ENCODE measurements around the gene STPG3. TPM values are rescaled to one million over a fixed set of nuclear protein-coding genes. Genes with fewer than 3 reads are reported as not detected.
A peak's percentile ranks its signal among the peaks of the same experiment; 100 is the strongest.

Gene STPG3
- total and polyA plus RNA-seq, 2 of the 13 experiments (the other 11 are each of a cell fraction or from before 2014, with no cell fraction given) = not detected

DNA sequence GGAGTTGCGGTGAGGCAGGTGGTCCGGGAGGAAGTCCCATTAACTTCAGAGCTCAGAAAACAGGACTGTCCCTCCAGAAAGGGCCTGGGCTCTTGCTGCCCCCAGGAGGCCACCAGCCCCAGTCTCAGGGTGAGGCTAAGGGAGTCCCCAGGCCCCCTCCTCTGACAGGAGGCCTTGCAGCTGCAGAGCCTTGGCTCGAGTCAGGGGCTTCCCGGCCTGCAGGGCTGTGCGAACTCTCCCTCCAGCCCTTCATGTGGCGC lies 3.2 kb upstream of the STPG3 start:
- in situ Hi-C loops (cut with HindIII; ENCODE audit: extremely low pct_ligation_motif_present, low pct_unique_long_range_greater_than_20kb) = no loop called here
- CTCF ChIA-PET (ENCODE audit: low intra/inter-chr PET ratio, low total read pairs) = interaction anchor here (1.1 kb wide), 1 partner anchor 12 kb away, joined by 3 read pairs; no protein-coding TSS in a partner anchor

More for the DNA sequence above, 3.2 kb upstream of the STPG3 start:
- DNase-seq (ENCODE audit: low spot score) = no peak
- 49% methylated on average over 5 of the region's 6 CpGs for WGBS (ENCODE audit: low lambda C conversion rate)
- peaks cover 11% of the 10 kb centered on the region for H3K79me2 ChIP-seq (ENCODE audit: insufficient read depth, low read length)
- H3K9ac ChIP-seq (ENCODE audit: insufficient read depth, low read depth, low read length) = peak overlapping the region; percentile 7; the same call in 1 of the 2 replicates
- no peak overlapping the region for H2AFZ ChIP-seq (ENCODE audit: low read length)
- no TSS peak for BruUV-seq (replicated peaks)
- no peak overlapping the region for H3K27ac ChIP-seq (ENCODE audit: extremely low read length, insufficient read depth, low read length)
- H3K9me3 ChIP-seq (ENCODE audit: low read length) = no peaks in the 10 kb centered on the region
- intact Hi-C loops (cut with micrococcal nuclease; ENCODE audit: unreplicated experiment) = no loop called here
- H3K36me3 ChIP-seq (replicated peaks in 1 of 2; ENCODE audit: control insufficient read depth in 1 of 2, insufficient read depth in 2 of 2, low read length in 2 of 2) = peaks cover 2 to 8% of the 10 kb centered on the region in 2 experiments; a peak in 3 of 5 replicates
- peak overlapping the region; percentile 87 for H3K4me2 ChIP-seq (ENCODE audit: low read depth, low read length)
- POLR2A ChIA-PET = interaction anchor here (0.5 to 1.3 kb wide), 4 partner anchors 29 to 96 kb away, joined by 3 to 8 read pairs (median 4); partner anchors contain the start of genes TOR4A and TPRN
- peak overlapping the region in 2 of 3 experiments; percentile 7 to 64; a peak in 2 of 6 replicates for H3K4me3 ChIP-seq (replicated peaks in 1 of 3; ENCODE audit: insufficient read depth in 1 of 3, low read depth in 2 of 3, low read length in 3 of 3)
- peaks cover 14% of the 10 kb centered on the region for H4K20me1 ChIP-seq (ENCODE audit: insufficient read depth, low read length)
- peak; percentile 10; the same call in 1 of the 2 replicates for TF ChIP-seq SAP130 (CRISPR knock-in tag; IDR thresholded peaks at IDR 0.05; ENCODE audit: low read depth)
- 0 out of 2 replicates have a peak, but pooled peaks have one; percentile 3 for TF ChIP-seq MYC (CRISPR knock-in tag; IDR thresholded peaks at IDR 0.05; ENCODE audit: borderline replicate concordance)
- no peak for TF ChIP-seq ZNF350 (CRISPR knock-in tag; IDR thresholded peaks at IDR 0.05; ENCODE audit: borderline replicate concordance, low read depth)
- TF ChIP-seq KLF6 (CRISPR knock-in tag; IDR thresholded peaks at IDR 0.05) = no peak
- 0 out of 2 replicates have a peak, but pooled peaks have one; percentile 24 for TF ChIP-seq KDM2A (CRISPR knock-in tag; IDR thresholded peaks at IDR 0.05; ENCODE audit: borderline replicate concordance, low read depth)
- no peak for TF ChIP-seq ZNF607 (CRISPR knock-in tag; IDR thresholded peaks at IDR 0.05; ENCODE audit: borderline replicate concordance)
- TF ChIP-seq ZNF660 (CRISPR knock-in tag; IDR thresholded peaks at IDR 0.05; ENCODE audit: borderline replicate concordance, low read depth) = no peak
- TF ChIP-seq, protein P1, sequence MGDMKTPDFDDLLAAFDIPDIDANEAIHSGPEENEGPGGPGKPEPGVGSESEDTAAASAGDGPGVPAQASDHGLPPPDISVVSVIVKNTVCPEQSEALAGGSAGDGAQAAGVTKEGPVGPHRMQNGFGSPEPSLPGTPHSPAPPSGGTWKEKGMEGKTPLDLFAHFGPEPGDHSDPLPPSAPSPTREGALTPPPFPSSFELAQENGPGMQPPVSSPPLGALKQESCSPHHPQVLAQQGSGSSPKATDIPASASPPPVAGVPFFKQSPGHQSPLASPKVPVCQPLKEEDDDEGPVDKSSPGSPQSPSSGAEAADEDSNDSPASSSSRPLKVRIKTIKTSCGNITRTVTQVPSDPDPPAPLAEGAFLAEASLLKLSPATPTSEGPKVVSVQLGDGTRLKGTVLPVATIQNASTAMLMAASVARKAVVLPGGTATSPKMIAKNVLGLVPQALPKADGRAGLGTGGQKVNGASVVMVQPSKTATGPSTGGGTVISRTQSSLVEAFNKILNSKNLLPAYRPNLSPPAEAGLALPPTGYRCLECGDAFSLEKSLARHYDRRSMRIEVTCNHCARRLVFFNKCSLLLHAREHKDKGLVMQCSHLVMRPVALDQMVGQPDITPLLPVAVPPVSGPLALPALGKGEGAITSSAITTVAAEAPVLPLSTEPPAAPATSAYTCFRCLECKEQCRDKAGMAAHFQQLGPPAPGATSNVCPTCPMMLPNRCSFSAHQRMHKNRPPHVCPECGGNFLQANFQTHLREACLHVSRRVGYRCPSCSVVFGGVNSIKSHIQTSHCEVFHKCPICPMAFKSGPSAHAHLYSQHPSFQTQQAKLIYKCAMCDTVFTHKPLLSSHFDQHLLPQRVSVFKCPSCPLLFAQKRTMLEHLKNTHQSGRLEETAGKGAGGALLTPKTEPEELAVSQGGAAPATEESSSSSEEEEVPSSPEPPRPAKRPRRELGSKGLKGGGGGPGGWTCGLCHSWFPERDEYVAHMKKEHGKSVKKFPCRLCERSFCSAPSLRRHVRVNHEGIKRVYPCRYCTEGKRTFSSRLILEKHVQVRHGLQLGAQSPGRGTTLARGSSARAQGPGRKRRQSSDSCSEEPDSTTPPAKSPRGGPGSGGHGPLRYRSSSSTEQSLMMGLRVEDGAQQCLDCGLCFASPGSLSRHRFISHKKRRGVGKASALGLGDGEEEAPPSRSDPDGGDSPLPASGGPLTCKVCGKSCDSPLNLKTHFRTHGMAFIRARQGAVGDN (CRISPR knock-in tag; IDR thresholded peaks at IDR 0.05) = 0 out of 2 replicates have a peak, but pooled peaks have one; percentile 0
- no peak for TF ChIP-seq MED1 (CRISPR knock-in tag; IDR thresholded peaks at IDR 0.05)
- no peak for TF ChIP-seq ZNF670 (CRISPR knock-in tag; IDR thresholded peaks at IDR 0.05; ENCODE audit: borderline replicate concordance)
- peak; percentile 21 for TF ChIP-seq HNRNPLL (IDR thresholded peaks at IDR 0.05; ENCODE audit: low read depth, low read length, poor library complexity, severe bottlenecking)
- TF ChIP-seq ZNF121 (CRISPR knock-in tag; IDR thresholded peaks at IDR 0.05) = no peak
- 0 out of 2 replicates have a peak, but pooled peaks have one; percentile 12 for TF ChIP-seq ZNF788 (CRISPR knock-in tag; IDR thresholded peaks at IDR 0.05; ENCODE audit: borderline replicate concordance)
- TF ChIP-seq, protein P2, sequence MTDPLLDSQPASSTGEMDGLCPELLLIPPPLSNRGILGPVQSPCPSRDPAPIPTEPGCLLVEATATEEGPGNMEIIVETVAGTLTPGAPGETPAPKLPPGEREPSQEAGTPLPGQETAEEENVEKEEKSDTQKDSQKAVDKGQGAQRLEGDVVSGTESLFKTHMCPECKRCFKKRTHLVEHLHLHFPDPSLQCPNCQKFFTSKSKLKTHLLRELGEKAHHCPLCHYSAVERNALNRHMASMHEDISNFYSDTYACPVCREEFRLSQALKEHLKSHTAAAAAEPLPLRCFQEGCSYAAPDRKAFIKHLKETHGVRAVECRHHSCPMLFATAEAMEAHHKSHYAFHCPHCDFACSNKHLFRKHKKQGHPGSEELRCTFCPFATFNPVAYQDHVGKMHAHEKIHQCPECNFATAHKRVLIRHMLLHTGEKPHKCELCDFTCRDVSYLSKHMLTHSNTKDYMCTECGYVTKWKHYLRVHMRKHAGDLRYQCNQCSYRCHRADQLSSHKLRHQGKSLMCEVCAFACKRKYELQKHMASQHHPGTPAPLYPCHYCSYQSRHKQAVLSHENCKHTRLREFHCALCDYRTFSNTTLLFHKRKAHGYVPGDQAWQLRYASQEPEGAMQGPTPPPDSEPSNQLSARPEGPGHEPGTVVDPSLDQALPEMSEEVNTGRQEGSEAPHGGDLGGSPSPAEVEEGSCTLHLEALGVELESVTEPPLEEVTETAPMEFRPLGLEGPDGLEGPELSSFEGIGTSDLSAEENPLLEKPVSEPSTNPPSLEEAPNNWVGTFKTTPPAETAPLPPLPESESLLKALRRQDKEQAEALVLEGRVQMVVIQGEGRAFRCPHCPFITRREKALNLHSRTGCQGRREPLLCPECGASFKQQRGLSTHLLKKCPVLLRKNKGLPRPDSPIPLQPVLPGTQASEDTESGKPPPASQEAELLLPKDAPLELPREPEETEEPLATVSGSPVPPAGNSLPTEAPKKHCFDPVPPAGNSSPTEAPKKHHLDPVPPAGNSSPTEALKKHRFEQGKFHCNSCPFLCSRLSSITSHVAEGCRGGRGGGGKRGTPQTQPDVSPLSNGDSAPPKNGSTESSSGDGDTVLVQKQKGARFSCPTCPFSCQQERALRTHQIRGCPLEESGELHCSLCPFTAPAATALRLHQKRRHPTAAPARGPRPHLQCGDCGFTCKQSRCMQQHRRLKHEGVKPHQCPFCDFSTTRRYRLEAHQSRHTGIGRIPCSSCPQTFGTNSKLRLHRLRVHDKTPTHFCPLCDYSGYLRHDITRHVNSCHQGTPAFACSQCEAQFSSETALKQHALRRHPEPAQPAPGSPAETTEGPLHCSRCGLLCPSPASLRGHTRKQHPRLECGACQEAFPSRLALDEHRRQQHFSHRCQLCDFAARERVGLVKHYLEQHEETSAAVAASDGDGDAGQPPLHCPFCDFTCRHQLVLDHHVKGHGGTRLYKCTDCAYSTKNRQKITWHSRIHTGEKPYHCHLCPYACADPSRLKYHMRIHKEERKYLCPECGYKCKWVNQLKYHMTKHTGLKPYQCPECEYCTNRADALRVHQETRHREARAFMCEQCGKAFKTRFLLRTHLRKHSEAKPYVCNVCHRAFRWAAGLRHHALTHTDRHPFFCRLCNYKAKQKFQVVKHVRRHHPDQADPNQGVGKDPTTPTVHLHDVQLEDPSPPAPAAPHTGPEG (CRISPR knock-in tag; IDR thresholded peaks at IDR 0.05) = no peak
- H3K4me1 ChIP-seq (ENCODE audit: insufficient read depth, low read length) = peaks cover 86% of the 10 kb centered on the region
- FAIRE-seq = no peak
- H3K27me3 ChIP-seq (ENCODE audit: control insufficient read depth in 1 of 2, insufficient read depth in 2 of 2, low read length in 2 of 2) = peaks cover 2 to 9% of the 10 kb centered on the region in 2 experiments; a peak in 2 of 5 replicates
- ATAC-seq = no peak

Data from HepG2 (cell line).